Activated CD4-positive, alpha-beta T cell treated with anti-CD3 and anti-CD28 coated beads for 1 hour (primary cell): ENCODE measurements around the gene SLC29A2.

Experiments used
- DNase-seq: peaks from one replicate; pipeline ENCODE4 v3.0.0-alpha.2; 2020

The SLC29A2 gene

DNA sequence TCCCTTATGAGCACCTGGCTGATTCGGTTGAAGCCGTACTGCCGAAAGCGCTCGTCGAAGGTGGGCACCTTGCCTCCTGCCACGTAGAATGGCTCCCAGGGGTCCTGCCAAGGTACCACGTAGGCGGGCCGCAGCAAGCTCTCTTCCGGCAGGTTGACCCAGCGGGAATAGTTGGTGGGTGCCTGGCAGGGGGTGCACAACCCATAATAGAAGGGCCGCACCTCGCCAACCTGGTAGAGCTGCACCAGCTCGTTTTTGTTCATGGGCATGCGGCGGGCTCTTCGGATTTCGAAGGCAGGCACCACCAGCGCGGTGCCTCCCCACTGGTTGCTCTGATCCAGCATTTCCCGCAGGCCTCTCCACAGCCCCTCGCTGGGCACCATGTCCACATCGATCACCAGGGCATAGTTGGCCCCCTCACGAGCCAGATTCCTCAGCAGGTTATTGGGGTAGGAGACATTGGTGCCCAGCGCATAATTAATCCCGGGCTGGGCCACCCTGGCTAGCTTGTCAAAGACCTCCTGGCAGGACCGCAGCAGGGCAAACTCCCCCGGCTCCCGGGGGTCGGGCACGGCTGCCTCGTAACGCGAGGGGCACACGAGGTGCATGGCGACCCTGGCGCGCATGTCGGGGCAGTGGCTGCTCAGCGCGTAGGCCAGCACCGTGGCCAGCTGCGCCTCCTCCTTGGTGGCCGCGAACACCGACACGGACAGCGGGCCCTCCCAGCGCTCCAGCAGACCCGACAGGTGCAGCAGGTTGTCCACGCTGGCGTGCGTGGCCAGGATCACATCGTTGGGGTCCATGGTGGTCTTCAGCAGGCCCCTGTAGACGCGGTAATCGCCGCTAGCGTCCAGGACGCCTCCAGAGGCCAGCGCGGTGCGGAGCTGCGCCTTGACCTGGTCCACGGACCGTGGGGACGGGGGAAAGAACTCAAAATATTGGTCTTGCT, 24.8 kb downstream of the SLC29A2 start:
- no peak for DNase-seq

DNA sequence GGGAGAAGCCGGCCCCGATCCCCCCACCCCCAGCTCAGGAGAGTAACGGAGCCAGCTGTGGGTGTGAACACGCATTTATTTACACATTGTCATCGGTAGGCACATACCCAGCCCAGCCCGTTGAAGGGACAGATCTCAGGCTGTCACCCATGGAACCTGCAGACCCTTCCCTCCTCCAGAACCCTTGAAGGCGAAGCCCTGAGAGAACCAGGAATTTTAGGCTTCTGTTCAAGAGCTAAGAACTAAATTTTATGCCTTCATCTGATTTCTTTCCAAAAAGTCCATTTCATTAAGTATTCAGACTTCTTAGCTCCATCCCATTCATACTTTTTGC, 26.3 kb downstream of the SLC29A2 start:
- no peak for DNase-seq

DNA sequence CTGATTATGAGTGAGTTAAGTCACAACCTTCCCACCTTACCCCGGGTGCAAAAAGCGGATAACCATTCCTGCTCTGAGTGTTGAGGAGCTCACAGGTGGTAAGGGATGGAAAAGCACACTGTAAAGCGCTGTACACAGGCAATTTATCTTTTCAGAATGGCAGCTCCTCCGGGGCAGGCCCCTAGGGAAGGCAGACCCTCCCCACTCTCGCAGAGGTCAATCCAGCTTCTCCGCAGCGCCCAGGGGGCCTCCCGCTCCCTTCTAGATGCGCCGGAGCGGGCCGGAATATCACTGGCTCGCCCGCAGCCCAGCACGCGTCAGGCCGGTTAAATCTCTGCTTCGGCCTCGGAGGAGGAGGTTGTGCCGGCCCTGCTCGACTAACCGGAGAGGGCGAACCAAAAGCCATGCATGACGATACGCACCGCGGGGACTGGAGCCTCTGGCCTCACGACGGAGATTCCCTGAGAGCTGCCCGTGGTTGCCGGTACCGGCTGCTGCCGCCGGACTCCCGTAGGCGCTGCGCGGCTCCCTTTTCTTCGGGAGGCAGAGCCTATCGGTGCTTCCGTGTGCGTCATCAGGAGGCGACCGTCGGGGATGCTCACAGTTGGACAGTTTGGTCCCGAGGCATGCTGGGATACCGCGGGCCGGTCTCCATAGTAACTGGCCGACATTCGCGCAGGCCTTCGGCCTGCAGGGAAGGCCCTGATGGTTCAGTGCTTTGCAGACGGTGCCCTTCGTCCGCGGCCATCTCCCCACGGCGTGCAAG, 26.8 kb downstream of the SLC29A2 start, which contains the start of gene BRMS1:
Gene BRMS1 (minus strand): TSS at position 555 of the 766 bp plus-strand sequence. CDS start 2,870 bp downstream, outside the sequence.
- peak; percentile 94 for DNase-seq

GRCh38 chr11:66343176-66343575, 28.4 kb downstream of the SLC29A2 start:
- DNase-seq: no peak

DNA sequence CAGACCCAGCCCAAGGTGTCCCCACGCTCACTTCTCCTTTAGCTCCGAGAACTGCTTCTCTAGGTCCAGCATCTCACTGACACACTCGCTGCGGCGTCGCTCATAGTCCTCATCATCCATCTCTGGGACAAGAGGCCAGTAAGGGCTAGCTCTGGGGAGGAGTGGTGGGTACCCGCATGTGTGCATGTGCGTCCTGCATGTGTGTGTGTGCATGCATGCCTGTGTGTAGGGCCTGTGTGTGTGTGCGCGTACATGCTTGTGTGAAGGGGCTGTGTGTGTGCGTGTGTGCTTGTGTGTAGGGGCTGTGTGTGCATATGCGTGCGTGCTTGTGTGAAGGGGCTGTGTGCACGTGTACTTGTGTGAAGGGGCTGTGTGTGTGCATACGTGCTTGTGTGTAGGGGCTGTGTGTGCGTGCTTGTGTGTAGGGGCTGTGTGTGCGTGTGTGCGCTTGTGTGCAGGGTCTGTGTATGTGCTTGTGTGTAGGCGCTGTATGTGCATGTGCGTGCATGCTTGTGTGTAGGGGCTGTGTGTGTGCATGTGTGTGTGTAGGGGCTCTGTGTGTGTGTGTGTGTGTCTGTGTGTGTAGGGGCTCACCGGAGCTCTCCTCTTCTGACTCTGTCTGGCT, 29.9 kb downstream of the SLC29A2 start:
- DNase-seq: no peak

DNA sequence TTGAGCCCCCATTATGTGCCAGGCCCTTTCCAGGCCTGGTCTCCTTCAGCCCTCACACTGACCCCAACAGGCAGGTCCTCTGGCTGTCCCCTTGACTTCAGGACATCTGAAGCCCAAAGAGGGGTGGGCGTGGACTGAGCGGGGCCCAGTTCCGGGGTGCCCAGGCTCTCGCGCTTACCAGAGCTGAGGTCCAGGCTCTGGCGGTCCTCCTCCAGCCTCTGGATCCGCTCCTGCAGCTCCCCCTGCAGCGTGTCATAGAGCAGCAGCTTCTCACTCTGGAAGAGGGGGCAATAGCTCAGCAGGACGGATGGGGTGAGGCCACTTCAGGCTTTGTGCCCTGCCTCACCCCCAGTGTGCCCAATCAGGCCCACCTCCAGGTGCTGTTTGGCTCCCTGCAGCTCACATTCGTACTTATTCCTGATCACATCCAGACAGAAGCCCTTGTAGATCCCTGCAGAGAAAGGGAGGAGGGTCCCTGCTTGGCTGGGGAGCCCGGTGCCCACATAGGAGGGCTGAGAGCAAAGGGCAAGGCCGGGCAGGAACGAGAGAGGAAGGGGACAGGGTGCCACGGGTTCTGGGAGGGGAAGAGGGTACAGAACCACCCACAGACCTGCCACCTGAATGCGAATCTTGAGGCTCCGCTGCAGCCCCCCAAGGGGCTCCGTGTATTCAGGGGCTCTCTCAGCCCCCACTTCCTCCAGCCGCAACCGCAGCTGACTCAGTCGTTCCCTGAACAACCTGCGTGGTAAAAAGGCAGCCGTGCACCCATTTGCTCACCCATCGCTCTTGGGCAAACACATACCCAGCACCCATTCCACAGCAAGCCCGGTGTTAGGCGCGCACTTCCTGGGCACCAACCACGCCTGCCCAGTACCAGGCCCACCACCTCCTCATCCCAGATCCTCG, 30.7 kb downstream of the SLC29A2 start:
- no peak for DNase-seq

DNA sequence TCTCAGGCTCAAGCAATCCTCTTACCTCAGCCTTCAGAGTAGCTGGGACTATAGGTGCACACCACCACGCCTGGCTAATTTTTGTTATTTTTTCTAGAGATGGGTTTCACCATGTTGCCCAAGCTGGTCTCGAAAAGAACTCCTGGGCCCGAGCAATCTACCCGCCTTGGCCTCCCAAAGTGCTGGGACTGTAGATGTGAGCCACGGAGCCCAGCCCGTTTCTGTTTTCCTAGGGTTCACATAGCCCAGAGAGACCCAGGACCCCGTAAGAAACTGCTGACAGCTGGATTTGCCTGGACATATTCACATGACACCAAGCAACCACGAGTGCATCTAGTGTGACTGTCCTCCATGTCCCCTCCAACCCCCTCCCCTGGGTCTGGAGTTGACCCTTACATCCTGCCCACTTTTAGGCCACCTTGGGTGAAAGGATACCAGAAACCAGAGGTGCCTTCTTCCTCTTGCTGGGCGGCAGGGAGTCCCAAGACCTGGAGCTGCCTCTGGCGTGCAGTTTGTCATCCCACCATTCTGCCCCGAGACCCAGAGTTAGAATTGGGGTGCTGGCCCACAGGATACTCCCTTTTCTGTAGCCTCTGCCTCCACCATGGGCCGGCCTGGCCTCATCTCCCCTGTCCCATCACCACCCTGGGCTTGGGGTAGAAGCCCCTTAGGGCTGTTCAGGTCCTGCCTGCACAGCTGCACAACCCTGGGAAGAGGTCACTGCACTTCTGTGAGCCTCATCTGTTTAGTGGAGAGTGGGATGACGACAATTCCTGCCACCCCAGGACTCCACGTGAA, 31.7 kb downstream of the SLC29A2 start:
- DNase-seq: no peak

- DNase-seq: no peak
Observed at GRCh38 chr11:66339162-66339675, 32.3 kb downstream of the SLC29A2 start.

GRCh38 chr11:66338276-66339161, 33.0 kb downstream of the SLC29A2 start:
- DNase-seq: no peak

GRCh38 chr11:66337103-66337899, 34.3 kb downstream of the SLC29A2 start:
- no peak for DNase-seq

DNA sequence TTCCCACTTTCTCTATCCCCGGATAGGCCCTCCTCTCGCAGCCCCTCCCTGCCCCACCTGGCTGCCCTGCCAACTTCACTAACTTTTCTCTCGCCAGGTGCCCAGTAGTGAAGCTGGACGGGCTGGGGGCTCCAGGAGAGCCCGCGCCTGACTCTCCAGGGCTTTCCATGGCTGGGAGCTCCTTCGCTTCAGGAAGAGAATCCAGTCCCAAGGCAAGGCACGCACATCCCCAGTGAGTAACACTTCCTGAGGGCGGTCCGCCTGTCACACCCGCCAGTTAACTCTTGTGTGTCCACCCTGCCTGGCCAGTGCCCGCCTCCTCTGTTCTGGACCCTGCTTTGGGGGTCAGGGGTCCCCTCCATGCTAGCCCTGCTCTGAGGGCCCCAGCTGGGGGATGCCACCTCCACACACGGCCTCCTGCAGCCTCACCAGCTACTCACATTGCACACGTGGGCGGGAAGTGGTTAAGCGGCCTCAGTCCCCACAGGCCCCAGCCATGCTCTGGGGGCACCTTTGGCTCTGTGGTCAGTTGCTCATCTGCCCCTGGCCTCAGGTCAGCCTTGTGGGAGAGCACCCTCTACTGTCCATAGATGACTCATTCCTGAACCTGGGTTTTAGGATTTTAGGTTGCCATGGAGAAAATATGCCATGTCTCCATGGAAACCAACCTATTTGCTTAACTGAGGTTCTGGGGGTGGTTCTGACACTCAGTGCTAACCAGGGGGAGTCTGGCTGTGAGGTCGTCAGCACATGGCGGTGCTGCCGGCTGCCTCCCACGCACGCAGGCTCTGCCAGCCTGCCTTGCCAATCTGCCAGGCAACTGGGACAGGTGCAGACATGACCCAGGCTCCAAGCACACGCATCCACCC, 35.1 kb downstream of the SLC29A2 start, which contains the start of gene RIN1:
Gene RIN1 (minus strand): TSS at position 201 of the 869 bp plus-strand sequence. CDS start 32 bp downstream, at position 169.
- DNase-seq: no peak

GRCh38 chr11:66335531-66336233, 35.9 kb downstream of the SLC29A2 start:
- no peak for DNase-seq

DNA sequence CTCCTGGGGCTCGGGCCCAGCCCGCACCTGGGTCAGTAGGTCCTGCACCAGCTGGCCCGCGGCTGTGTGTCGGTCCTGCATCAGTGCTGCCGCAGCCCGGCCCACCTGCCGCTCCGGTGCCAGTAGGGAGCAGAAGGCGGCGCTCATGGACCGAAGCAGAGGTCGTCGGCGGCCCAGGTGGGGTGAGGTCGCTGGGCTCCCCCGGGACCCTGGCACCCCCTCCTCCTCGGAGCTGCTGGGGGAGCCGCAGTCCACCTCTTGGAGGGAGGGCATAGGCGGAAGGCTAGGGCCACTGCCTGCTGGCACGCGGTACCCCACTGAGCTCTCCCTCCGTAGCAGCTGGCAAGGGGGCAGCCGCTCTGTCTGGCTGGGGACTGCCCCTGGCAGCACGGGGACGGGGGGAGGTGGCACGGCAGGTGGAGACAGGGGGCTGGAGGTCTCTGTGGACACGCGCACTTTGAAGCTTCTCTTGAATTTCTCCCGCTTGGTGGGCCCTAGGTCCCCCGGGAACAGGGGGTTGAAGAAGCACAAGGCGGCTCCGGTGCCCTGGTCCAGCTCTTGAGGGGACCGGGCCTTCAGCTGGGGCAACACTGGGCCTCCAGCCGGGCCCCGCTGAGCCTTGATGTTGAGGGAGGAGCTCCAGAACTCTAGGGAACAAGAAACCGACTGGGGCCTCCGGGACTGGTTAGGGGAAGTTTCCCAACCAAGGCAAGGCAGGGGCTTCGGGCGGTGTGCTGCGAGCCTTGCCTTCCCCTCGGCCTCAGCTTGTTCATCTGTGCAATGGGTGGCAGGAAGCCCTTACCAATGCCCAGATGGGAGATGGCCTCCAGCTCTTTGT, 36.7 kb downstream of the SLC29A2 start:
- DNase-seq: no peak

DNA sequence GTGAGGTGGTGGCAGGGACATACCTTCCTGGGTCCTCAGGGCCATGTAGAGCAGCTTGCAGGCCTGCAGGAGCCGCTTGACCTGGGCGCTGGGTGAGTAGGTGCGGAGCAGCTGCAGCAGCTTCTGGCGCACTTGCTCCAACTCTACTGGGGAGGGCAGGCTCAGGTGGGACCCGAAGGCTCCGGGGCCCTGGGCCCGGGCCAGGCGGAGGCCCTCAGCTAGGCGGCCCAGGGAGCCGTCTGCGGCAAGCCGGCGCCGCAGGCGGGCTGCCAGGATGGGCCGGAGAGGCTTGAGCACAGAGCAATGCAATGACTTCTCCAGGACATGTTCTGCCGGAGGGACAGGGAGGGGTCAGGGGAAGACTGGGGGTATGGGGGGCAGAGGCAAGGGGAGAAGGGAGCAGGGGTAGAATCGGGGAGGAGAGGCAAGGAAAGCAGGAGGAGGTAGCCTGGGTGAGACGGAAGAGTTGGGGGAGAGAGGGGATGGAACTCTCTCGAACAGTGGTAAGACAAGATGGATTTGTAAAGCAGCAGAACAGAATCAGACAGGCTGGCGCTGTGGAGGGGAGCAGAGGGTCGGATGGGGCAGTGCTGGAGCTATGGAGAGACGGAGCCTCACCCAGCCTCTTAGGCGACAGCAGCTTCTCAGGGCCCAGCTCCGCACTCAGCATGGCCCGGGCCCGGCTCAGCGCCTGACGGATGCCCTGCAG, 37.5 kb downstream of the SLC29A2 start:
- DNase-seq: no peak

GRCh38 chr11:66333220-66333877, 38.2 kb downstream of the SLC29A2 start:
- no peak for DNase-seq
